Measurements from ENCODE around the gene C1orf74.

The C1orf74 gene

DNA sequence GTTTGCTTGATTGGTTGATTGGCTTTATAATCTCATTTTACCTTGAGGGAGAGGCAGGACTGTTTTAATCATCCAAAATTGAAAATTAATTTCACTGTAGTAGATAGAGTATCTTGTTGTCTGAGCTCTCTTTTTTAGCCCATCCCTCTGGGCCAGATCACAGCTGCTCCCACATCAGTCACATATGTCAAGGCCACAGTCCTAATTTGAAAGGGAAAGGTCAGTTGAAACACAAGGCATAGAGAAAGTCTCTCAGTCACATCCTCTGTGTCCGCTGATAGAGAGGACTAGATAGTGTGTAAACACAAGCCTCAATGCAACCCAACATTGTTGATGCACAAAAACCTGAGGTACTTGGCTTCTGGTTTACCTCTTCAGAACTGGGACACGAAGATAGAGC, 6.8 kb downstream of the C1orf74 start:
- H3K4me3 ChIP-seq (ENCODE audit: low read depth, low read length), result no peak overlapping the region
- no peak for DNase-seq (ENCODE audit: low read depth)

GRCh38 chr1:209775678-209776077, 8.7 kb downstream of the C1orf74 start:
- no peak for DNase-seq (ENCODE audit: low read depth)
- H3K4me3 ChIP-seq (ENCODE audit: low read depth, low read length), result no peak overlapping the region

- H3K4me3 ChIP-seq (ENCODE audit: low read depth, low read length), result no peak overlapping the region
- no peak for DNase-seq (ENCODE audit: low read depth)
These were observed 9.8 kb downstream of the C1orf74 start for GRCh38 chr1:209774592-209774991.

GRCh38 chr1:209772126-209772525, 12.2 kb downstream of the C1orf74 start:
- DNase-seq (ENCODE audit: low read depth), result no peak
- H3K4me3 ChIP-seq (ENCODE audit: low read depth, low read length), result no peak overlapping the region

DNA sequence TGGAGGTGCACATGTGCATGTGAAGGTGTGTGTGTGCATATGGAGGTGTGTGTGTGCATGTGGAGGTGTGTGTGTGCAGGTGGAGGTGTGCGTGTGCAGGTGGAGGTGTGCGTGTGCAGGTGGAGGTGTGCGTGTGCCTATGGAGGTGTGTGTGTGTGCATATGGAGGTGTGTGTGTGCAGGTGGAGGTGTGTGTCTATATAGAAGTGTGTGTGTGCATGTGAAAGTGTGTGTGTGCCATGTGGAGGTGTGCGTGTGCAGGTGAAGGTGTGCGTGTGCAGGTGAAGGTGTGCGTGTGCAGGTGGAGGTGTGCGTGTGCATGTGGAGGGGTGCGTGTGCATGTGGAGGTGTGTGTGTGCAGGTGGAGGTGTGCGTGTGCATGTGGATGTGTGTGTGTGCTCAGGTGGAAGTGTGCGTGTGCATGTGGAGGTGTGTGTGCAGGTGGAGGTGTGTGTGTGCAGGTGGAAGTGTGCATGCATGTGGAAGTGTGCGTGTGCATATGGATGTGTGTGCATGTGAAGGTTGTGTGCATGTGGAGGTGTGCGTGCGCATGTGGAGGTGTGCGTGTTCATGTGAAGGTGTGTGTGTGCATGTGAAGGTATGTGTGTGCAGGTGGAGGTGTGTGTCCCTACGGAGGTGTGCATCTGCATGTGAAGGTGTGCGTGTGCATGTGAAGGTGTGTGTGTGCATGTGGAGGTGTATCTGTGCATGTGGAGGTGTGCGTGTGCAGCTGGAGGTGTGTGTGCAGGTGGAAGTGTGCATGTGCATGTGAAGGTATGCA, 13.5 kb downstream of the C1orf74 start:
- DNase-seq (ENCODE audit: low read depth), result no peak
- no peak overlapping the region for H3K4me3 ChIP-seq (ENCODE audit: low read depth, low read length)

DNA sequence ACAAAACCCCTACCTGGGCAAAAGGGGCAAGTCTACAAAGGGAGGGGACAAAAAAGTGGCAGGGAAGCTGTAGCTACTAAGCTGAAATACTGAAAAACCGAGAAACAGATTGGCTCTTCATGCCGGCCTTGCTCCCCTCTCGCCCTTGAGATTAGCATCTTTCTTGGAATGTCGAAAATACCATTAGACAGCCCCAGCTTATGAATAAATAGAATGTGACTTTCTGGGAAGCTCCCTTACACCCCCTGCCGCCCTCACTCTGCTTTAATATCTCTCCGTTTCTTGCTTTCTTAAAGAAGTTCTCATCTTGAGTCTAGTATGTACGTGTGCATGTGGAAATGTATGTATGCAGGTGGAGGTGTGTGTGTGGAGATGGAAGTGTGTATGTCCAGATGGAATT, 14.4 kb downstream of the C1orf74 start:
- H3K4me3 ChIP-seq (ENCODE audit: low read depth, low read length), result no peak overlapping the region
- no peak for DNase-seq (ENCODE audit: low read depth)

DNA sequence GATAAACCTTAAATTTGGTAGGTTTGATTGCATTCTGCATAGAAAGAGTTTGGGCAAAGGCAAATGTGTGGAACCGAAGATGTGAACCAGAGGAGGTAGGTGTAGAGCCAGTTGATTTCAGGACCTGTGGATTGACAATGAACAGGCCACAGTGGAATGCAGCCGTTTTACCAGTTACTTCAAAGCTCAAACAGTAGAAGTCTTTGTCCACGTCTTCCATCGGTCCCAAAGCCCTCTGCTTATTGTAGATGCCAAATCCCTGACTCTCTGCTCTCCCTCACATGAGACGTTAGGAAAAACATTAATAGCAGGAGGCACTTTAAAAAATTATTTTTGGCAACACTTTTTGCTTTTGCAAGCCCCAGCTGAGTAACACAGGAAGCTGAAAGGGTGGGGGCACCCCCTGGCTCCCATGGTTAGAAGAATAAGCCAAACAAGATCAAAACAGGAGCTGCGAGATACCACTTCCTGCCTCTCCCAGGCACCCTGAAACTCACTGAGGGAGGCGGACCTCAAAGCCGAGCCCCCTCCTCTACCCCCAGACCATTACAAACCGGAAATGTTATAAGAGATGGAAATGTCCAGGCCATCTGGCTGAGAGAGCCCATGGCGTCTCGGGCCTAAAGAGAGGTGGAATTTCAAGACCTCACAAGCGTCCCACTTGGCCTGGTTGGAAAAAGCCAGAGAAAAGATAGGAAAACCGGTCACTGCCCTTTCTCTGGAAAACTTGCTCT, 15.0 kb downstream of the C1orf74 start:
- H3K4me3 ChIP-seq (ENCODE audit: low read depth, low read length), result no peak overlapping the region

DNA sequence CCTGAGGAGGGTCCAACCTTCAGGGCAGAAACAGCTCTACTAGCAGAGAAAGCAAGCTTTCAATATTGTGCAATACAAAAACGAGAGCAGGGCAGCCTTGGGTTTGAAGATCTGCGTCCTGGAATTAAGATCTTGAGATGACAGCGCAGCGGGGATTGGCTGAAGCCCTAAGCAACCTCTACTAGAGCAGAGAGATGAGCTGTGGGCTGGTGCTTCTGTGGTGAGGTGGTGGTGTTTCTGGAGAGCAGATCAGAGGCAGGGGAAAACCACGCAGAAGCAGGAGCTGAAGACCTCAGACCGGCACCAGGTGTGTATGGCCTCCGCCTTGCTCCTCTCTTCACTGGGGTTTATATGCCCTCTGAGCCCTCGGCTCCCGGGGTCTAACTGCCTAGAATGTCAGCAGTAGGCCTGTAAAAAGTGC, 16.0 kb downstream of the C1orf74 start:
- no peak for DNase-seq (ENCODE audit: low read depth)

More for the DNA sequence above, 15.0 kb downstream of the C1orf74 start:
- peak; percentile 65 for DNase-seq (ENCODE audit: low read depth)

GRCh38 chr1:209767706-209768105, 16.7 kb downstream of the C1orf74 start:
- DNase-seq (ENCODE audit: low read depth), result no peak
- no peak overlapping the region for H3K4me3 ChIP-seq (ENCODE audit: low read depth, low read length)

More for the DNA sequence above, 16.0 kb downstream of the C1orf74 start:
- no peak overlapping the region for H3K4me3 ChIP-seq (ENCODE audit: low read depth, low read length)

DNA sequence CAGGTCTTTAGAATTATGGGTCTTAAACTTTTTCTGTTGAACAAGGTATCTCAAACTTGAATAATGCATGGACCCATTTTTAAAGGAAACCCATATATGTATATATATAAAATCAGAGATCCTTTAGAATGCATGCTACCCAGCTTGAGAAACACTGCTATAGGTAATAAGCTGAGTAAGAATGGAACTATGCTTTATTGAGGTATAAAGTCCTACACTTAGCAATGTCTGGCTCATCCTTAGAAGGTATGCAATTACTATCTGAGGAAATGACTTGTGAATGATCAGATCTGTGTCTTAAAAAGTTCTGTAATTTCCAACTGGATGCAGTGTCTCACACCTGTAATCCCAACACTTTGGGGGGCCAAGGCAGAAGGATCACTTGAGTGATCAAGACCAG, 17.3 kb downstream of the C1orf74 start:
- no peak overlapping the region for H3K4me3 ChIP-seq (ENCODE audit: low read depth, low read length)
- DNase-seq (ENCODE audit: low read depth), result no peak

GRCh38 chr1:209766051-209766450, 18.3 kb downstream of the C1orf74 start:
- no peak for DNase-seq (ENCODE audit: low read depth)
- no peak overlapping the region for H3K4me3 ChIP-seq (ENCODE audit: low read depth, low read length)

- no peak overlapping the region for H3K4me3 ChIP-seq (ENCODE audit: low read depth, low read length)
- DNase-seq (ENCODE audit: low read depth), result no peak
These were observed 23.2 kb downstream of the C1orf74 start for GRCh38 chr1:209761011-209761635.

DNA sequence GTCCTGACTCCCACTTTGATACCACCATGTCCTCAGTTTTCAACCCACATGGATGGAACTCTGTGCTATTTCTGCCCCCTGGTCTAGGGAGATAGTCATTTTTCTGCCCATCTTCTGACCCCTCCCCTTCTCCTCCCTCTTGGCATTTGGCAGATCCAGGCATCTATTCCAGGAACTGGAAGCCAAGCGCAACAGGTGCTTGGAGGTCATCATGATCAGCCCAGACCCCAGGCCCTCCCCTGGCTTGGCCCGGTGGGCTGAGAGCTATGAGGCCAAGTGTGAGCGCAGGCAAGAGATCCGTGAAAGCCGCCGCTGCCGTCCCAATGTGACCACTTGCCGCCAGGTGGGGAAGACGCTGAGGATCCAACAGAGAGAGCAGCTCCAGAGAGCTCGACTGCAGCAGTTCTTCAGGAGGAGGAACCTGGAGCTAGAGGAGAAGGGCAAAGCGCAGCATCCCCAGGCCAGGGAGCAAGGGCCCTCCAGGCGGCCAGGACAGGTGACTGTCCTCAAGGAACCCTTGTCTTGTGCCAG, 24.5 kb downstream of the C1orf74 start:
- no peak overlapping the region for H3K4me3 ChIP-seq (ENCODE audit: low read depth, low read length)
- no peak for DNase-seq (ENCODE audit: low read depth)

- H3K4me3 ChIP-seq (ENCODE audit: low read depth, low read length), result no peak overlapping the region
- no peak for DNase-seq (ENCODE audit: low read depth)
These were observed 26.0 kb downstream of the C1orf74 start for GRCh38 chr1:209758400-209758799.

GRCh38 chr1:209756615-209757445, 27.5 kb downstream of the C1orf74 start:
- H3K4me3 ChIP-seq (ENCODE audit: low read depth, low read length), result no peak overlapping the region
- DNase-seq (ENCODE audit: low read depth), result no peak

- no peak for DNase-seq (ENCODE audit: low read depth)
- no peak within 1 kb of the TSS for H3K4me3 ChIP-seq (ENCODE audit: low read depth, low read length)
These were observed 28.3 kb downstream of the C1orf74 start, which contains the start of gene TRAF3IP3 for GRCh38 chr1:209755926-209756614. TSS of gene TRAF3IP3 (plus strand) at chr1:209756053. CDS start at chr1:209760040, 3,987 bp downstream.

DNA sequence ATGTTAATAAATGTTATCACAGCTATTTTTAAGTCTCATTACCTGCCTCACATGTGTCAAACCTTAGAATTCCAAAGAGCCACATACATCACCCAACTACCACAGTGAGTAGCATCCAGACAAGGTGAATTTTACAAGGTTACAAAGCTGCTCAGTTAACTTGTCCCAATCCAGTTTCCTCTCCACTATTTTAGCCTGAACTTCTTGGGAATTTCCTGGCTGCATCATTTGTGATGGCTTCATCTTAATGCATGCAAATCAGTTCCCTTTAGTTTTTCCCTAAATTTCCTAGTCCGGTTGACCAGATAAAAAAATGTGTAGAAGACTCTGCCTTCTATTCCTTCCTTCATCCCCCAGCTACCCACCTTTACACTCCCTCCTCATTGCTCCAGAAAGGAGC, 29.1 kb downstream of the C1orf74 start:
- no peak overlapping the region for H3K4me3 ChIP-seq (ENCODE audit: low read depth, low read length)
- DNase-seq (ENCODE audit: low read depth), result no peak

GRCh38 chr1:209752890-209753289, 31.5 kb downstream of the C1orf74 start:
- no peak overlapping the region for H3K4me3 ChIP-seq (ENCODE audit: low read depth, low read length)
- no peak for DNase-seq (ENCODE audit: low read depth)
